ENCODE data around the gene XRCC4.

DNA sequence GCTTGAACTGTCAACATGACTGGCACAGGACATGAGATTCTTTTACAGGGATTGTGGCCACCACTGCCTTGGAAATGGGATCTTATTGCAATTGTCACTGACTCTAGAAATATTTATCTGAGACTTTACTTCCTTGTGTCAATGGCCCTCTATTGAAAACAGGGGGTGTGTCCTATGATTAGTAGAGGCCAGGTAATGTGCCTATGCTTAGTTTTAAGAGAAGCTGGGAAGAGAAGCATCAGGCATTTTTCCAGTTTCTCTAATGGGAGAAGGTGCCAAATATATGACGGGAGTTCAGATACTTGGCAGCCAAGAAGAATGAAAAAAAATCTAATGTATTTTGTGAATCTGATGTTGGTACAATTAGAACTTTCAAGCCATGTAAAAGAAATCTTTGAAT lies 320.3 kb downstream of the XRCC4 start:
- TF ChIP-seq, protein P1, sequence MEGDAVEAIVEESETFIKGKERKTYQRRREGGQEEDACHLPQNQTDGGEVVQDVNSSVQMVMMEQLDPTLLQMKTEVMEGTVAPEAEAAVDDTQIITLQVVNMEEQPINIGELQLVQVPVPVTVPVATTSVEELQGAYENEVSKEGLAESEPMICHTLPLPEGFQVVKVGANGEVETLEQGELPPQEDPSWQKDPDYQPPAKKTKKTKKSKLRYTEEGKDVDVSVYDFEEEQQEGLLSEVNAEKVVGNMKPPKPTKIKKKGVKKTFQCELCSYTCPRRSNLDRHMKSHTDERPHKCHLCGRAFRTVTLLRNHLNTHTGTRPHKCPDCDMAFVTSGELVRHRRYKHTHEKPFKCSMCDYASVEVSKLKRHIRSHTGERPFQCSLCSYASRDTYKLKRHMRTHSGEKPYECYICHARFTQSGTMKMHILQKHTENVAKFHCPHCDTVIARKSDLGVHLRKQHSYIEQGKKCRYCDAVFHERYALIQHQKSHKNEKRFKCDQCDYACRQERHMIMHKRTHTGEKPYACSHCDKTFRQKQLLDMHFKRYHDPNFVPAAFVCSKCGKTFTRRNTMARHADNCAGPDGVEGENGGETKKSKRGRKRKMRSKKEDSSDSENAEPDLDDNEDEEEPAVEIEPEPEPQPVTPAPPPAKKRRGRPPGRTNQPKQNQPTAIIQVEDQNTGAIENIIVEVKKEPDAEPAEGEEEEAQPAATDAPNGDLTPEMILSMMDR (IDR thresholded peaks at IDR 0.05), result no peak
- no peak for TF ChIP-seq POLR2A (IDR thresholded peaks at IDR 0.05)
